NOMO-1 (cell line): ENCODE results near the gene CNPY1.

Experiments
- DNase-seq, 2 experiments: peaks; one replicate each; lab custom pipeline; 2025; ENCODE audit not compliant: unreplicated experiment in 2 of 2; lab: John Stamatoyannopoulos, UW

CNPY1 gene

GRCh38 chr7:155491812-155492211 lies 54.5 kb downstream of the CNPY1 start:
- no peak for DNase-seq

GRCh38 chr7:155490697-155491628 lies 55.4 kb downstream of the CNPY1 start:
- no peak for DNase-seq

- DNase-seq = no peak
These were observed 56.3 kb downstream of the CNPY1 start for GRCh38 chr7:155489862-155490696.

GRCh38 chr7:155489158-155489840 lies 57.1 kb downstream of the CNPY1 start:
- DNase-seq = no peak

- no peak for DNase-seq
These were observed 57.8 kb downstream of the CNPY1 start for GRCh38 chr7:155488483-155489127.

- no peak for DNase-seq
These were observed 58.6 kb downstream of the CNPY1 start for GRCh38 chr7:155487509-155488482.

- DNase-seq = no peak
These were observed 59.4 kb downstream of the CNPY1 start for GRCh38 chr7:155486783-155487508.

GRCh38 chr7:155484483-155485399 lies 61.6 kb downstream of the CNPY1 start:
- no peak for DNase-seq

- DNase-seq = no peak
These were observed 62.5 kb downstream of the CNPY1 start for GRCh38 chr7:155483868-155484325.

- DNase-seq = no peak
These were observed 63.1 kb downstream of the CNPY1 start for GRCh38 chr7:155483245-155483644.

- DNase-seq = no peak
These were observed 63.7 kb downstream of the CNPY1 start for GRCh38 chr7:155482511-155483183.

GRCh38 chr7:155481764-155482163 lies 64.6 kb downstream of the CNPY1 start:
- no peak for DNase-seq

GRCh38 chr7:155477476-155477875 lies 68.9 kb downstream of the CNPY1 start:
- DNase-seq = no peak

GRCh38 chr7:155471718-155472117 lies 74.6 kb downstream of the CNPY1 start:
- no peak for DNase-seq

GRCh38 chr7:155470686-155471638 lies 75.4 kb downstream of the CNPY1 start:
- DNase-seq = no peak

- no peak for DNase-seq
These were observed 76.2 kb downstream of the CNPY1 start for GRCh38 chr7:155470186-155470487.
